ENCODE data around the gene ROCK2.
"Not testable (repeated sequence)": the region's sequence is repeated elsewhere in the genome, so short reads cannot be mapped to it uniquely, and the experiment has no call there.

The ROCK2 gene

GRCh38 chr2:11257964-11258363 is 86.5 kb downstream of the ROCK2 start:
- TF ChIP-seq CTCF (conservative IDR thresholded peaks at IDR 0.05; ENCODE audit: control insufficient read depth, insufficient read depth, low read depth, low read length): no peak
- no peak for DNase-seq (ENCODE audit: low read depth)
- no peak overlapping the region for H3K4me3 ChIP-seq (ENCODE audit: control insufficient read depth, low read depth, low read length)

- no peak for TF ChIP-seq CTCF (conservative IDR thresholded peaks at IDR 0.05; ENCODE audit: control insufficient read depth, insufficient read depth, low read depth, low read length)
- H3K4me3 ChIP-seq (ENCODE audit: control insufficient read depth, low read depth, low read length): no peak overlapping the region
- DNase-seq (ENCODE audit: low read depth): no peak
These were observed 87.4 kb downstream of the ROCK2 start for GRCh38 chr2:11257078-11257477.

GRCh38 chr2:11256166-11256565 is 88.3 kb downstream of the ROCK2 start:
- no peak for DNase-seq (ENCODE audit: low read depth)
- no peak for TF ChIP-seq CTCF (conservative IDR thresholded peaks at IDR 0.05; ENCODE audit: control insufficient read depth, insufficient read depth, low read depth, low read length)
- no peak overlapping the region for H3K4me3 ChIP-seq (ENCODE audit: control insufficient read depth, low read depth, low read length)

- H3K4me3 ChIP-seq (ENCODE audit: control insufficient read depth, low read depth, low read length): no peak overlapping the region
- DNase-seq (ENCODE audit: low read depth): no peak
- no peak for TF ChIP-seq CTCF (conservative IDR thresholded peaks at IDR 0.05; ENCODE audit: control insufficient read depth, insufficient read depth, low read depth, low read length)
These were observed 90.3 kb downstream of the ROCK2 start for GRCh38 chr2:11254100-11254536.

GRCh38 chr2:11252458-11252857 is 92.0 kb downstream of the ROCK2 start:
- not testable (repeated sequence) for DNase-seq (ENCODE audit: low read depth); H3K4me3 ChIP-seq (ENCODE audit: control insufficient read depth, low read depth, low read length)

- no peak for TF ChIP-seq CTCF (conservative IDR thresholded peaks at IDR 0.05; ENCODE audit: control insufficient read depth, insufficient read depth, low read depth, low read length)
- DNase-seq (ENCODE audit: low read depth): peak; percentile 22
- no peak overlapping the region for H3K4me3 ChIP-seq (ENCODE audit: control insufficient read depth, low read depth, low read length)
These were observed 93.8 kb downstream of the ROCK2 start for GRCh38 chr2:11250400-11251196.

GRCh38 chr2:11245322-11245721 is 99.1 kb downstream of the ROCK2 start:
- no peak for DNase-seq (ENCODE audit: low read depth)
- no peak for TF ChIP-seq CTCF (conservative IDR thresholded peaks at IDR 0.05; ENCODE audit: control insufficient read depth, insufficient read depth, low read depth, low read length)
- no peak overlapping the region for H3K4me3 ChIP-seq (ENCODE audit: control insufficient read depth, low read depth, low read length)
